Measurements from ENCODE around the gene TPST1. TPM values are rescaled to one million over a fixed set of nuclear protein-coding genes. Genes with fewer than 3 reads are reported as not detected.

TPST1 gene
- total RNA-seq, 4 donors from 2014 or later = 1.5 to 28.3 (median 9.7) TPM

- peaks cover 0 to 5% (median 3%) of the 10 kb centered on the region in 4 donors for H3K4me1 ChIP-seq
- WGBS, 2 donors (ENCODE audit: low coverage in 1 of 2) = 32 to 48% methylated on average over 4 of the region's 4 CpGs
- peaks cover 0 to 3% of the 10 kb centered on the region in 2 donors for H3K9me3 ChIP-seq
- no peaks in the 10 kb centered on the region for H3K27me3 ChIP-seq
- no peaks in the 10 kb centered on the region for H3K36me3 ChIP-seq
- DNase-seq = no peak
- no peak overlapping the region for H3K4me3 ChIP-seq
- in situ Hi-C loops (cut with MboI; ENCODE audit: low pct_ligation_motif_present in 1 of 4, low pct_unique_long_range_greater_than_20kb in 1 of 4, low sequenced_read_pairs in 3 of 4) (no loop called here), intact Hi-C loops (cut with DNase I; ENCODE audit: low total_unique reads) (no loop called here)
- H3K27ac ChIP-seq = no peak overlapping the region
- TF ChIP-seq CTCF (IDR thresholded peaks at IDR 0.05) (no peak), POLR2AphosphoS5 (IDR thresholded peaks at IDR 0.05) (no peak), POLR2A (IDR thresholded peaks at IDR 0.05) (no peak), EP300 (IDR thresholded peaks at IDR 0.05; ENCODE audit: low read depth) (no peak)
Measured at GRCh38 chr7:66348531-66348930, 143.4 kb downstream of the TPST1 start.

- TF ChIP-seq CTCF (IDR thresholded peaks at IDR 0.05) = no peak
- no peak for TF ChIP-seq EP300 (IDR thresholded peaks at IDR 0.05; ENCODE audit: low read depth)
- no peak for DNase-seq
- H3K4me1 ChIP-seq = peaks cover 0 to 5% (median 3%) of the 10 kb centered on the region in 4 donors
- intact Hi-C loops (cut with DNase I; ENCODE audit: low total_unique reads) (no loop called here), in situ Hi-C loops (cut with MboI; ENCODE audit: low pct_ligation_motif_present in 1 of 4, low pct_unique_long_range_greater_than_20kb in 1 of 4, low sequenced_read_pairs in 3 of 4) (no loop called here)
- no peak overlapping the region for H3K27ac ChIP-seq
- H3K9me3 ChIP-seq = peaks cover 0 to 3% of the 10 kb centered on the region in 2 donors
- H3K27me3 ChIP-seq = no peaks in the 10 kb centered on the region
- no peaks in the 10 kb centered on the region for H3K36me3 ChIP-seq
- 41 to 77% methylated on average over 2 to 6 of the region's 6 CpGs for WGBS, 2 donors (ENCODE audit: low coverage in 1 of 2)
- no peak overlapping the region for H3K4me3 ChIP-seq
Measured at GRCh38 chr7:66348959-66349358, 143.8 kb downstream of the TPST1 start.

- TF ChIP-seq POLR2AphosphoS5 (IDR thresholded peaks at IDR 0.05) = no peak
- no peak for TF ChIP-seq CTCF (IDR thresholded peaks at IDR 0.05)
- no peak for TF ChIP-seq POLR2A (IDR thresholded peaks at IDR 0.05)
- TF ChIP-seq EP300 (IDR thresholded peaks at IDR 0.05; ENCODE audit: low read depth) = no peak
- no peak overlapping the region for H3K27ac ChIP-seq
- DNase-seq = peak; percentile 18
- H3K9me3 ChIP-seq = peaks cover 0 to 3% of the 10 kb centered on the region in 2 donors
- intact Hi-C loops (cut with DNase I; ENCODE audit: low total_unique reads) (no loop called here), in situ Hi-C loops (cut with MboI; ENCODE audit: low pct_ligation_motif_present in 1 of 4, low pct_unique_long_range_greater_than_20kb in 1 of 4, low sequenced_read_pairs in 3 of 4) (no loop called here)
- H3K4me1 ChIP-seq = peaks cover 0 to 16% (median 6%) of the 10 kb centered on the region in 4 donors
- H3K27me3 ChIP-seq = no peaks in the 10 kb centered on the region
- H3K4me3 ChIP-seq = no peak overlapping the region
- 19 to 25% methylated on average over 2 to 4 of the region's 4 CpGs for WGBS, 2 donors (ENCODE audit: low coverage in 1 of 2)
- no peaks in the 10 kb centered on the region for H3K36me3 ChIP-seq
Measured at GRCh38 chr7:66352071-66352470, 146.9 kb downstream of the TPST1 start.

- in situ Hi-C loops (cut with MboI; ENCODE audit: low pct_ligation_motif_present in 1 of 4, low pct_unique_long_range_greater_than_20kb in 1 of 4, low sequenced_read_pairs in 3 of 4) = no loop called here
- Histone ChIP-seq H3K36me3 (no peaks in the 10 kb centered on the region), H3K4me3 (no peak overlapping the region), H3K27me3 (no peaks in the 10 kb centered on the region), H3K27ac (no peak overlapping the region), H3K4me1 (peaks cover 0 to 16% (median 6%) of the 10 kb centered on the region in 4 donors), H3K9me3 (no peaks in the 10 kb centered on the region)
- intact Hi-C loops (cut with DNase I; ENCODE audit: low total_unique reads) = no loop called here
- TF ChIP-seq POLR2AphosphoS5 (IDR thresholded peaks at IDR 0.05) (no peak), CTCF (IDR thresholded peaks at IDR 0.05) (no peak), POLR2A (IDR thresholded peaks at IDR 0.05) (no peak), EP300 (IDR thresholded peaks at IDR 0.05; ENCODE audit: low read depth) (no peak)
- DNase-seq = no peak
- WGBS, 2 donors (ENCODE audit: low coverage in 1 of 2) = 97 to 100% methylated on average over 3 to 5 of the region's 5 CpGs
Measured at GRCh38 chr7:66353547-66353946, 148.4 kb downstream of the TPST1 start.
